Measurements from ENCODE around the gene ALAS1.

ALAS1 gene

GRCh38 chr3:52205727-52206372 lies 7.9 kb downstream of the ALAS1 start:
- DNase-seq (ENCODE audit: insufficient read length) = no peak
- no peak for FAIRE-seq
- TF ChIP-seq POLR2AphosphoS5 (IDR thresholded peaks at IDR 0.05; ENCODE audit: low read depth, low read length) = no peak
- TF ChIP-seq TAF1 (IDR thresholded peaks at IDR 0.05; ENCODE audit: borderline replicate concordance, low read depth, low read length) = no peak
- no peak for TF ChIP-seq POLR2A (IDR thresholded peaks at IDR 0.05; ENCODE audit: low read depth, low read length)

- DNase-seq (ENCODE audit: insufficient read length) = no peak
- TF ChIP-seq POLR2AphosphoS5 (IDR thresholded peaks at IDR 0.05; ENCODE audit: low read depth, low read length) = no peak
- TF ChIP-seq TAF1 (IDR thresholded peaks at IDR 0.05; ENCODE audit: borderline replicate concordance, low read depth, low read length) = no peak
- FAIRE-seq = no peak
These were observed 10.6 kb downstream of the ALAS1 start for GRCh38 chr3:52208556-52208955.

GRCh38 chr3:52210037-52210436 lies 12.1 kb downstream of the ALAS1 start:
- DNase-seq (ENCODE audit: insufficient read length) (no peak), FAIRE-seq (no peak)
- TF ChIP-seq POLR2AphosphoS5 (IDR thresholded peaks at IDR 0.05; ENCODE audit: low read depth, low read length) (no peak), TAF1 (IDR thresholded peaks at IDR 0.05; ENCODE audit: borderline replicate concordance, low read depth, low read length) (no peak), POLR2A (IDR thresholded peaks at IDR 0.05; ENCODE audit: low read depth, low read length) (no peak)

- no peak for FAIRE-seq
- TF ChIP-seq POLR2A (IDR thresholded peaks at IDR 0.05; ENCODE audit: low read depth, low read length) (no peak), TAF1 (IDR thresholded peaks at IDR 0.05; ENCODE audit: borderline replicate concordance, low read depth, low read length) (no peak), POLR2AphosphoS5 (IDR thresholded peaks at IDR 0.05; ENCODE audit: low read depth, low read length) (no peak)
- no peak for DNase-seq (ENCODE audit: insufficient read length)
These were observed 12.6 kb downstream of the ALAS1 start for GRCh38 chr3:52210550-52211046.

- TF ChIP-seq POLR2A (IDR thresholded peaks at IDR 0.05; ENCODE audit: low read depth, low read length) = no peak
- no peak for TF ChIP-seq TAF1 (IDR thresholded peaks at IDR 0.05; ENCODE audit: borderline replicate concordance, low read depth, low read length)
- no peak for TF ChIP-seq POLR2AphosphoS5 (IDR thresholded peaks at IDR 0.05; ENCODE audit: low read depth, low read length)
- FAIRE-seq = no peak
- no peak for DNase-seq (ENCODE audit: insufficient read length)
These were observed 13.4 kb downstream of the ALAS1 start for GRCh38 chr3:52211268-52211891.

GRCh38 chr3:52213005-52213404 lies 15.0 kb downstream of the ALAS1 start:
- no peak for TF ChIP-seq TAF1 (IDR thresholded peaks at IDR 0.05; ENCODE audit: borderline replicate concordance, low read depth, low read length)
- TF ChIP-seq POLR2AphosphoS5 (IDR thresholded peaks at IDR 0.05; ENCODE audit: low read depth, low read length) = no peak
- TF ChIP-seq POLR2A (IDR thresholded peaks at IDR 0.05; ENCODE audit: low read depth, low read length) = no peak
- DNase-seq (ENCODE audit: insufficient read length) (no peak), FAIRE-seq (no peak)

GRCh38 chr3:52213901-52214300 lies 15.9 kb downstream of the ALAS1 start:
- FAIRE-seq = no peak
- no peak for DNase-seq (ENCODE audit: insufficient read length)
- TF ChIP-seq POLR2A (IDR thresholded peaks at IDR 0.05; ENCODE audit: low read depth, low read length) (no peak), POLR2AphosphoS5 (IDR thresholded peaks at IDR 0.05; ENCODE audit: low read depth, low read length) (no peak), TAF1 (IDR thresholded peaks at IDR 0.05; ENCODE audit: borderline replicate concordance, low read depth, low read length) (no peak)

- DNase-seq (ENCODE audit: insufficient read length) (no peak), FAIRE-seq (no peak)
- TF ChIP-seq POLR2AphosphoS5 (IDR thresholded peaks at IDR 0.05; ENCODE audit: low read depth, low read length) (no peak), POLR2A (IDR thresholded peaks at IDR 0.05; ENCODE audit: low read depth, low read length) (no peak), TAF1 (IDR thresholded peaks at IDR 0.05; ENCODE audit: borderline replicate concordance, low read depth, low read length) (no peak)
These were observed 17.4 kb downstream of the ALAS1 start for GRCh38 chr3:52215351-52215750.

GRCh38 chr3:52216585-52217408 lies 18.8 kb downstream of the ALAS1 start:
- DNase-seq (ENCODE audit: insufficient read length) = no peak
- TF ChIP-seq POLR2A (IDR thresholded peaks at IDR 0.05; ENCODE audit: low read depth, low read length) (no peak), POLR2AphosphoS5 (IDR thresholded peaks at IDR 0.05; ENCODE audit: low read depth, low read length) (no peak), TAF1 (IDR thresholded peaks at IDR 0.05; ENCODE audit: borderline replicate concordance, low read depth, low read length) (no peak)
- FAIRE-seq = no peak

- FAIRE-seq = no peak
- DNase-seq (ENCODE audit: insufficient read length) = no peak
- TF ChIP-seq TAF1 (IDR thresholded peaks at IDR 0.05; ENCODE audit: borderline replicate concordance, low read depth, low read length) = no peak
- no peak for TF ChIP-seq POLR2AphosphoS5 (IDR thresholded peaks at IDR 0.05; ENCODE audit: low read depth, low read length)
- no peak for TF ChIP-seq POLR2A (IDR thresholded peaks at IDR 0.05; ENCODE audit: low read depth, low read length)
These were observed 19.4 kb downstream of the ALAS1 start for GRCh38 chr3:52217409-52217805.

- FAIRE-seq (no peak), DNase-seq (ENCODE audit: insufficient read length) (no peak)
- TF ChIP-seq POLR2A (IDR thresholded peaks at IDR 0.05; ENCODE audit: low read depth, low read length) (no peak), TAF1 (IDR thresholded peaks at IDR 0.05; ENCODE audit: borderline replicate concordance, low read depth, low read length) (no peak), POLR2AphosphoS5 (IDR thresholded peaks at IDR 0.05; ENCODE audit: low read depth, low read length) (no peak)
These were observed 20.1 kb downstream of the ALAS1 start for GRCh38 chr3:52218026-52218425.
